K562 (cell line): Measurements from ENCODE around the gene IGF2.

Experiments
- EZH2 ChIP-seq: IDR thresholded peaks from 2 replicates; pipeline ENCODE4 v1.6.1; 2012; ENCODE audit warnings: low read depth, mild to moderate bottlenecking, inconsistent platforms, low read length, borderline replicate concordance
- MED1 ChIP-seq: sonication (generic); formaldehyde crosslinking; IDR thresholded peaks from 2 replicates; pipeline ENCODE4 v1.8.1; 2023; ENCODE audit warnings: missing genetic modification reagents, borderline replicate concordance

- TF ChIP-seq MED1 (CRISPR knock-in tag) = no peak
- TF ChIP-seq EZH2 = no peak
These were observed 30.7 kb upstream of the IGF2 start for GRCh38 chr11:2169626-2170570.
